HG03520 (cell line): ENCODE data around the gene CPT1C.
A peak's percentile ranks its signal among the peaks of the same experiment; 100 is the strongest.

Experiments
- ATAC-seq: cut with Tn5 transposase; IDR thresholded peaks from one replicate; pipeline ENCODE4 v1.9.1; 2021; ENCODE audit warnings: mild to moderate bottlenecking, moderate library complexity; ENCODE audit not compliant: unreplicated experiment

Gene CPT1C

DNA sequence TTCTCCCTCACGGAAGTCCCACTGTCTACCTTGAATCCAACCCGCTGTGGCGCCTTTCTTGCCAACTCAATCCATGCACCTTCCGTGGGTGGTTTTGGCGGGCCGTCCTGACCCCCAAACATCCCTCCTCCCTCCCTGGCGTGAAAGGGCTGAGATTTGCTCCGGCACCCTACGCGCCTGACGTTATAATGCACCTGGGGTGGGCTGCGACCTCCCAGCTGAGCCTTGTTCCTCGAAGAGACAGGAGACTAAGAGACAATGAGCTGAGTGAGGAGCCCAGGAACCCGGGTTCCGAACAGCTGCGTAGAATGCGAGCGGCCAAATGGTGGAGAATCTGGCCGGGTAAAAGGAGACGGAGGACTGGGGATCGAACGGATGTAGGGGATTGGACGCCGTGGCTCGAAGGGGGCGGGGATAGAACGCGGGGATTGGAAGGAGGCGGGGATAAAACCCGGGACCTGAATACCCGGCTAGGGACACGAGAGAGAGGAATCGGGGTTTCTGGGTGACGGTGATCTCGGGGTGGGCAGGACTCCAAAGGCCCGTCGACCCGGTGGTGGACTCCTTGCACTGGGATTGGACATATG is at the start of gene CPT1C:
TSS of gene CPT1C (plus strand) at position 461 of the 587 bp plus-strand sequence. CDS start 1,137 bp downstream, outside the sequence.
- no peak for ATAC-seq

DNA sequence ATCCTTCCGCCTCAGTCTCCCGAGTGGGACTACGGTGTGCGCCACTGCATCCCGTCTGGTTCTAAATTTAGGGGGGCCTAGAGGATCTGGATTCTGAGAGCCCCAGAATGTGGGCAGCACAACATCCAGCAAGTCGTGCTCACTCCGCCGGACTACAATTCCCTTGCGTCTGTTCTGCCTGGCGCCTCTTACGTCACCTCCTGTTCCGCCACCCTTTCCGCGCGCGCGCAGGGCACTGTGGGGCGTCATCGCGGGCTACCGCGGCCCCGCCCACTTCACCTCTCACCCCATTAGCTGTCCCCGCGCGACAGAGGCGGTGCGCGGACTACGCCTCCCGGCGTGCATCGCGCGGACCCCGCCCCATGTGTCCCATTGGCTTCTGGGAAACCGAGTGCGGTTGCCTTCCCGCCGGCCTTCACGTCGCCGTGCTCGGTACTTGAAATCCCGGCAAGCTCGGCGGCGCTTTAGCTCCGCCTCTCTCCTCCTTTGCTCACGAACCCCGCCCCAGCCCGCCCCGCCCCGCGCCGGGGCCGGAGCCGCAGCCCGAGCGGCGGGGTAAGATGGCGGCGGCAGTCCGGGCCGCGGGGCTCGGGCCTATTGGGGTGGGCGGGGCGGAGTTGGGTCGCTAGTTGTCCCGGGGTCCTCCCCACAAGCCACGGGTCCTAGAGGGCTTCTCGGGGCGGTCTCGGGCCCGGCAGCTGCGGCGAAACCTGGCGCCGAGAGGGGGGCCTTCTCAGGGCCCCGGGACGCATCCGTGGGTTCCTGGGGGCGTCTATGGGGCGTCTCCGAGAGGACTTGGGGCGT is 49.0 kb upstream of the CPT1C start, which contains the start of gene SCAF1:
TSS of gene SCAF1 (plus strand) at position 522 of the 804 bp plus-strand sequence. CDS start 2,818 bp downstream, outside the sequence.
- ATAC-seq, result peak; percentile 52

GRCh38 chr19:49642492-49643035 is 48.4 kb upstream of the CPT1C start:
- no peak for ATAC-seq

DNA sequence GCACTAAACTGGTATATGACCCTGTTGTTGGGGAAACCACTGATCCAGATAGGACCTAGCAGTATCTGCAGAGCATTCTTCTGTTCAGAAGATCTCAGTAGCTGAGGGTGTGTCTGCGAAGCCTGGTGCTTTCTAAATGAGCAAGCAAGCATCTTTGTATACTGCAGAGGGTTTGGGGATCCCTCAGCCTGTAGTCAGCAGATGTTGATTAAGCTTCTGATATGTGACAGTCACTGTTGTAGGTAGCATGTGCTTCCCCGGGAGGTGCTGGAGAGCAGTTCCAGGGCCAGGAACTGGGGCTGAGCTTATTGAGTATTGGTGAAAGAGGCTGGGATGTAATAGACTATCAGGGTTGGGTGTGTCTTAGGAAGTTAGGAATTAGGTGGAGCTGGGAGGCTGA is 47.5 kb upstream of the CPT1C start:
- ATAC-seq, result no peak

DNA sequence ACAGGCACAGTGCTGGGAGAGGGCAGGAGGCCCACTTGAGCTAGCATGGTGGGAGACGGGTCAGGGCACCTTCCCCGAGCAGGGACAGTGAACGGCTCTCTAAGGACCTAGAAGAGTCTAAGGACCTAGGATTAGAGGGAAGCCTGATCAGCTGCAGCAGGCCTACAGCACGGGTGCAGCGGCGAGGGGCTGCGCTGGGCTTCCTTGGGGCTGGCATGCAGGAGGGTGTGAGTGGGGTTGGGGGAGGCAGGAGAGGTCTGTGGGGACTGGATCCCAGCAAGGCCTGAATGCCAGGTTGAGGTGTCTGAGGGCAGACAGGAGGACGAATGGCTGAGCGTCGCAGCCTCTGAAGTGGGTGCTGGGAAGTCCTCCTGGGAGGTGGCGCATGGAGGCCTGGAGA is 45.3 kb upstream of the CPT1C start:
- no peak for ATAC-seq

GRCh38 chr19:49645995-49646394 is 44.9 kb upstream of the CPT1C start:
- ATAC-seq, result no peak

DNA sequence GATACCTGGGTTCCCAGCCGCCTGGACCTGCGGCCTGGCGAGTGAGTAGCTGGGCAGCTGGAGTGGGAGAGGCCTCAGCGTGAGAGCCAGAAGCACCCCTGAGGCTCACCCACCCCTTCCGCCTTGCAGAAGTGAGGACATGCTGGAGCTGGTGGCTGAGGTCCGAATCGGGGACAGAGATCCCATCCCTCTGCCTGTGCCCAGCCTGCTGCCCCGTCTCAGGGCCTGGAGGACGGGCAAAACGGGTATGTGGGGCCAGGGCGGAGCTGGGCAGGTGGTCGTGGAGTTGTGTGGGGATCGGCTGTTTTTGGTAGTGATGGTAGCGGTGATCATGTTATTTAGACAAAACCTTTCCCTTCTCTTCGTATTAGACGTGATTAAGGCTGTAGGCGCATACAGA is 44.3 kb upstream of the CPT1C start:
- no peak for ATAC-seq

GRCh38 chr19:49651029-49651819 is 39.7 kb upstream of the CPT1C start:
- no peak for ATAC-seq

DNA sequence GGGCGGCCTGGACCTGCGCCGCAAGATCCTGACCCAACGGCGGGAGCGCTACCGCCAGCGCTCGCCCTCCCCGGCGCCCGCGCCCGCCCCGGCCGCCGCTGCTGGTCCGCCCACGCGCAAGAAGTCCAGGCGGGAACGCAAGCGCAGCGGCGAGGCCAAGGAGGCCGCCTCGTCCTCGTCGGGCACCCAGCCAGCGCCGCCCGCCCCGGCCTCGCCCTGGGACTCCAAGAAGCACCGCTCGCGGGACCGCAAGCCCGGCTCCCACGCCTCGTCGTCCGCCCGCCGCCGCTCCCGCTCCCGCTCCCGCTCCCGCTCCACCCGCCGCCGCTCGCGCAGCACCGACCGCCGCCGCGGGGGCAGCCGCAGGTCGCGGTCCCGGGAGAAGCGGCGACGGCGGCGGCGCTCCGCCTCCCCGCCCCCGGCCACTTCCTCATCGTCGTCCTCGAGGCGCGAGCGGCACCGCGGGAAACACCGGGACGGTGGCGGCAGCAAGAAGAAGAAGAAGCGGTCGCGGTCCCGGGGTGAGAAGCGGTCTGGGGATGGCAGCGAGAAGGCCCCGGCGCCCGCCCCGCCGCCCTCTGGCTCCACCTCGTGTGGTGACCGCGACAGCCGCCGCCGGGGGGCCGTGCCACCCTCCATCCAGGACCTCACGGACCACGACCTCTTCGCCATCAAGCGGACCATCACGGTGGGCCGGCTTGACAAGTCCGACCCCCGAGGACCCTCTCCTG is 38.9 kb upstream of the CPT1C start:
- no peak for ATAC-seq

GRCh38 chr19:49652551-49653465 is 38.1 kb upstream of the CPT1C start:
- no peak for ATAC-seq

GRCh38 chr19:49653466-49653806 is 37.5 kb upstream of the CPT1C start:
- no peak for ATAC-seq

DNA sequence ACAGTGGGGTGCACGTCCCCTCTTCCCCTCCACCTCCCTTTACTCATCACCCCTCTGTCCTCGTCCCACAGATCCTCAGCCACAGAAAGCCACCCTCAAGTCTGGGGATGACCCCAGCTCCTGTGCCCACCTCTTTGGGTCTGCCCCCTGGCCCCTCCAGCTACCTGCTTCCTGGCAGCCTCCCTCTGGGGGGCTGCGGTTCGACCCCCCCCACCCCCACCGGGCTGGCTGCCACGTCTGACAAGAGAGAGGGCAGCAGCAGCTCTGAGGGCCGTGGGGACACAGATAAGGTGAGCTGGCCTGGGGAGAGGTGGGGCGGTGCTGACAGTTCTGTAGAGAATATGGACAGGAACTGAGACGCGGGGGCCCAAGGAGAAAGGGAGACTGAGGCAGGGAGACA is 36.3 kb upstream of the CPT1C start:
- ATAC-seq, result no peak

GRCh38 chr19:49655570-49656455 is 35.1 kb upstream of the CPT1C start:
- no peak for ATAC-seq

DNA sequence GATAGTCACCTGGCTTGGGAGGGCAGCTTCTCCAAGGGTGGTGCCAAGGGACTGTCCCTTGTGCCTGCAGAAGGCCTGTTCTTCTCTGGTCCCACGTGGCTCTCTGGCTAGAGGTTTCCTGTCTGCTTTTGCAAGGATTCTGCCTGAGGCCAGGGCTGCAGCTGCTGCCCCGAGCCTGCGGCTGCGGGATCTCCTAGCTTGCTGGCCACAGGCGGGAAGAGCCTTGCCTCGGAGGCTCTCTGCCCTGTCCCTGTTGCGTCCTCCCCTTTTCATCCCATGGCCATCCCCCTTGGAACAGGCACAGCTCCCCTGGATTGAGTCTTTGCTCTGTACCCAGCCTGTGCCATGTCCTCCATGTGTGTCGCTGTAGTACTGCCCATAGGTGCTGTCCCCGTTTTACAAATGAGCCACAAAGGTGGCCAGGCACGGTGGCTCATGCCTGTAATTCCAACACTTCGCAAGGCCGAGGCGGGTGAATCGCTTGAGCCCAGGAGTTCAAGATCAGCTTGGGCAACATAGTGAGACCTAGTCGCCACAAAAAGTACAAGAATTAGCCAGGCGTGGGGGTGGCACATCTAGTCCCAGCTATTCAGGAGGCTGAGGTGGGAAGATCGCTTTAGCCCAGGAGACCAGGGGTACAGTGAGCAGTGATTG is 34.3 kb upstream of the CPT1C start:
- no peak for ATAC-seq

DNA sequence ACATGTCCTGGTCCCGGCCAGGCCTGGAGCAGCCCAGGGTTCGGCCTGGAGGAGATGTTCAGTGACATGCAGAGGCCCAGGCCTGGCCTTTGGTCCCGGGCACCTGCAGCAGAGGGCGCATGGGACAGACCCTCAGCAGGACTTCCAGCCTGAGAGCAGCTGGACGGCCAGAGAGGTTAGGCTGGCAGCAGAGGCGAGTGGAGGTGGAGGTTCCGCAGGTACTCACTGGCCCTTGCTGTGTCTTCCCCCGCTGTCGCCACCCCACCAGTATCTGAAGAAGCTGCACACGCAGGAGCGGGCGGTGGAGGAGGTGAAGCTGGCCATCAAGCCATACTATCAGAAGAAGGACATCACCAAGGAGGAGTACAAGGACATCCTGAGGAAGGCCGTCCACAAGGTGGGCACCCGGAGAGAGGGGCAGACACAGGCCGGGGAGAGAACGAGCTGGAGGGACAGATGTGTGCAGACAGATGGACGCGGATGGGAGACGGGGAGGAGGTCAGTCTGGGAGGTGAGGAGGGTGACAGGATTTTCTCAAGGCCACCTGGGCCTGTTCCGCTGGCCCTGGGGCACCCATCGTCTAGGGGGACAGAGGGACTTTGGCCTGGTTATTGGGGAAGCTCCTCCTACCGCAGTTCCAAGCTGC is 33.3 kb upstream of the CPT1C start:
- ATAC-seq, result no peak

DNA sequence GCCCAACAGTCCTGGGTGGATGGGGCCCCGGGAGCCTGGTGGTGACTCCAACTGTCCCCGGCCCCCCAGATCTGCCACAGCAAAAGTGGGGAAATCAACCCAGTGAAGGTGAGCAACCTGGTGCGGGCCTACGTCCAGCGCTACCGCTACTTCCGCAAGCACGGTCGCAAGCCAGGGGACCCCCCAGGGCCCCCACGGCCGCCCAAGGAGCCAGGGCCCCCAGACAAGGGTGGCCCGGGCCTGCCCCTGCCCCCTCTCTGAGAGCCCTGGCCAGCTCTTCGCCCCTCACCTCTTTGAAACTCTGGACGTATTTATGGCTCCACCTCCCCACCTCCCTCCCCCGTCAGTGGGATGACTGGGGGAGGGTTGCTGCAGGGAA is 32.8 kb upstream of the CPT1C start:
- no peak for ATAC-seq

DNA sequence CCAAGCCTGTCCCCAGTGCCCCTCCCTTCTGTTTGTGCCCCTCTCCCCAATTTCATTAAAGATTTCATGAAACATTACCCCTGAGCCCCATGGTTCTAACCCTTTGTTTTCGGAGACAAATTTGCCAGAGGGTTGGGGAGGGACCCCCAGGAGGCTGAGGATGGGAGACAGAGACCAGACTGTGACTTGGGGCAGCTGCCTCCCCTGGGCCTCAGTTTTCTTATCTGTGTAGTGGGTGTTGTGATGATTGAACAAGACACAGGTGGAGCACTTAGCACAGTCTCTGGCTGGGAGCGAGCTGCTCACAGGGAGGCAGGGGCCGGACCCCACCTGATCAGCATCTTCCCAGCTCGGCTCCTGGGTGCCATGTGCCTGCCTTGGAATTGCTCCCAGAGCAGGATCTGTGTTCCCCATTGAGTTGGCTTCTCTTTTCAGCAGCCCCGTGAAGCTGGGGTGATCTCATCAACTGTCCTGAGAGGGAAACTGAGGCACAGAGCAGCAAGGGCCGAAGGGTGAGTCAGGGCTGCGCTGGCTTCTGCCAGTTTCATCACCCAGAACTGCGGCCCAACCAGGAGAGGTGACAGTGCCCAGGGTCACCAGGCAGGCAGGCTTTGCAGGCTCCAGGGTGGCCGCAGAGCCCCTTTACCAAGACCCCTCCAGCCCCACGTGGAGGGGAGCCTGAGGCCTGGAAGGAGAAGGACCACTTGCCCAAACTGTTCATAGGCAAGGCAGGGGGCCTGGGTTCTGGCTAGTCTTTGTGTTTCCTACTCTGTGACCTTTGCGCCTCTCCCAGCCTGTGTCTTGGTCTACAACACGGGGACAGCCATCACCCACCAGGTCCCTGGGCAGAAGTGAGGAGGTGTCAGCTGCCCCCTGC is 32.1 kb upstream of the CPT1C start:
- no peak for ATAC-seq
